ENCODE results near the gene EPHX1.

EPHX1 gene

DNA sequence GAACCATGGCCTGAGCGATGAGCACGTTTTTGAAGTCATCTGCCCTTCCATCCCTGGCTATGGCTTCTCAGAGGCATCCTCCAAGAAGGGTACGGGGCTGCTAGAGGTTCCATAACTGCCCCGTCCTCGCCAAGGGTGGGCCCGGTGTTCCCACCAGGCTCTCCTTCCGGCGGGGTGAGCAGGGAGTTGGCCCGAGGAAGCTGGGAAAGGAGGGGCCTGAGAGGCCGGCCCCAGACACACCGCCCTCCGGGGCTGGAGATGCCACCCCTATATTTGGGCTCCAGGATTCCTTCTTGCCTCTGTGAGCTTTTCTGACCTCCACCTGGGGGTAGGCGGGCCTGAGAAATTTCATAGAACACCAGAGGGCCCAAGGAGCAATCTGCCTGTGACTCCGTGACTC lies 28.9 kb downstream of the EPHX1 start:
- Histone ChIP-seq H3K4me3 (ENCODE audit: low read length) (no peak overlapping the region), H3K36me3 (ENCODE audit: control insufficient read depth, low read depth, low read length) (peaks cover 6% of the 10 kb centered on the region), H3K27ac (ENCODE audit: low read length) (no peak overlapping the region), H3K9me3 (ENCODE audit: control insufficient read depth, low read depth, low read length) (no peaks in the 10 kb centered on the region), H3K4me1 (ENCODE audit: control insufficient read depth, low read depth, low read length) (no peaks in the 10 kb centered on the region), H3K27me3 (ENCODE audit: control insufficient read depth, insufficient read depth, low read length) (no peaks in the 10 kb centered on the region), H3K9ac (ENCODE audit: low read length) (no peak overlapping the region)

DNA sequence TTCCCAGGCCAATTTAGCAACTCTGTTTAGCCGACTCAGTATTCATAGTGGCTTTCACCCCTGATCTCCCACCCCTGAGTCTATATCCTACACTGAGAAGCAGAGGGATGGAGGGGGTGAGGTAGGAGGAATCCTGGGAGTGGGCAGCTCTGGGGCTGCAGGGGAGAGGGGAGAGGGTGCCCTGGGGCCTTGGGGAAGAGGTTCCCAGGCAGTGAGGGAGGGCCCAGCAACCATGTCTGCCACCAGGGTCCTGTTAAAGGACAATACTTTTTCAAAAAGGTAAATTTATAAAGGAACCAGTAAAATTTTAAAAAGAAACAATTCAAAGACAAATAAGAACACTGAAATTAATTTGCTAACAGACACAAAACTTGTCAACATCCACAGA lies 30.3 kb downstream of the EPHX1 start:
- no peaks in the 10 kb centered on the region for H3K27me3 ChIP-seq (ENCODE audit: control insufficient read depth, insufficient read depth, low read length)
- no peak overlapping the region for H3K4me3 ChIP-seq (ENCODE audit: low read length)
- peaks cover 13% of the 10 kb centered on the region for H3K36me3 ChIP-seq (ENCODE audit: control insufficient read depth, low read depth, low read length)
- no peak overlapping the region for H3K9ac ChIP-seq (ENCODE audit: low read length)
- H3K27ac ChIP-seq (ENCODE audit: low read length) = no peak overlapping the region
- no peaks in the 10 kb centered on the region for H3K4me1 ChIP-seq (ENCODE audit: control insufficient read depth, low read depth, low read length)
- H3K9me3 ChIP-seq (ENCODE audit: control insufficient read depth, low read depth, low read length) = no peaks in the 10 kb centered on the region

DNA sequence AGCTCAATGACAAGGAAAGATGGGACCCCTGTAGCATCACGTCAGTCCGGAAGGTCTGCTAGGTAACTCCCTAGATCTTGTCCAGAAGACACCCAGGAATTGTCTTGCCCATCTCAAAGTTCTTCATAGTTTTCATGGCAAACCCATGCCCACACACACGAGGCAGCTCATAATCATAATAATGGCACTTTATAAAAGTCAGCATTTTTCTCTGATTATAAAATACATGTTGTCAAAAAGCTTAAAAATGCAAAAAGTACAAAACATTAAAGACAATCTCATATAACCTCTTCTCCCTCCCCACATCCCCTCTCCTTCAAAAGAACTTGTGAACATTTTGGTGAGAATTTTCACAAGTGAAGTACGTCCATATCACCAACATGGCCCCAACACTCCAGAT lies 30.8 kb downstream of the EPHX1 start:
- no peak overlapping the region for H3K9ac ChIP-seq (ENCODE audit: low read length)
- peaks cover 13% of the 10 kb centered on the region for H3K36me3 ChIP-seq (ENCODE audit: control insufficient read depth, low read depth, low read length)
- no peaks in the 10 kb centered on the region for H3K27me3 ChIP-seq (ENCODE audit: control insufficient read depth, insufficient read depth, low read length)
- no peaks in the 10 kb centered on the region for H3K9me3 ChIP-seq (ENCODE audit: control insufficient read depth, low read depth, low read length)
- no peaks in the 10 kb centered on the region for H3K4me1 ChIP-seq (ENCODE audit: control insufficient read depth, low read depth, low read length)
- H3K27ac ChIP-seq (ENCODE audit: low read length) = no peak overlapping the region
- H3K4me3 ChIP-seq (ENCODE audit: low read length) = no peak overlapping the region

DNA sequence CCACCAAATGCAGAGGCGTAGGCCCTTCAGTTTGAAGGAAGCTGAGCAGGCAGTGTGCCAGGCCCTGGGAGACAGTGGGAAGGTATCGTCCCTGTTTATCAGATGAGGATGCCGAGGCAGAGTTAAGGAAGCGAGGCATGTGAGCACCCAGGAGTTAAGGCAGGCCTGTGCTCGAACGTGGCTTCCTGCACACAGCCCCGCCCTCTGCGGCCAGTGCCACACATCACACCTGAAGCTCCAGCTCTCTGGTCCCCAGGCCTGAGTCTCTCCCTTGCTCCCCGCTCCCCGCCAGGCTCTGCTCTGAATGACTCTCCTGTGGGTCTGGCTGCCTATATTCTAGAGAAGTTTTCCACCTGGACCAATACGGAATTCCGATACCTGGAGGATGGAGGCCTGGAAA lies 32.1 kb downstream of the EPHX1 start:
- no peak overlapping the region for H3K4me3 ChIP-seq (ENCODE audit: low read length)
- H3K9ac ChIP-seq (ENCODE audit: low read length) = no peak overlapping the region
- H3K4me1 ChIP-seq (ENCODE audit: control insufficient read depth, low read depth, low read length) = no peaks in the 10 kb centered on the region
- no peak overlapping the region for H3K27ac ChIP-seq (ENCODE audit: low read length)
- peaks cover 25% of the 10 kb centered on the region for H3K36me3 ChIP-seq (ENCODE audit: control insufficient read depth, low read depth, low read length)
- H3K9me3 ChIP-seq (ENCODE audit: control insufficient read depth, low read depth, low read length) = no peaks in the 10 kb centered on the region
- H3K27me3 ChIP-seq (ENCODE audit: control insufficient read depth, insufficient read depth, low read length) = no peaks in the 10 kb centered on the region

DNA sequence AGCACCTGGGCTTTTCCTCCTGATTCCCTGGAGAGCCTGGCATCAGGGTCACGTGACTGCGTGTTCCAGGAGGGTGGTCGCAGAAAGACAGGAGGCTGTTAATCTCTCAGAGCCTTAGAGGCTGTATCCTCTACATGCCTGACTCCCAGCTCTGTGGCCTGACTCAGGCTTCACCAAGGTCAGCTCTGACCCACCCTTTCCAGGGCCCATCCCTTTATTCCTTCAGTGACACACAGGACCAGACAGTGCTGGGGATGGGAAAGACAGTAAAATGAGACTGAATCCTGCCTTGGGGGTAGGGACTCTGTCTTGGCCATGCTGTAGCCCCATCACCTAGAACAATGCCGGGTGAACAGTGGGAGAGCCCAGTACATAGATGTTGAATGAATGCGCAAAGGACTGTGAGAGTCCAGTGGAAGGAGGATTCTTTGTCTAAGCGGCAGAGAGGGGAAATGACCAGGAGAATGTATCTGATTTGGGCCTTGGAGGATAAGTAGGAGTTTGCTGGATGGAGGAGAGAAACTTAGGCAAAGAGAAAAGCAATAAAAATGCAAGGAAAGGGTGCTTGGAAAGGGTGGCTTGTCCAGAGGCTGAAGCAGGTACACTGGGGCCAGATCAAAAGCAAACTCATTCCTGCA lies 33.0 kb downstream of the EPHX1 start:
- H3K36me3 ChIP-seq (ENCODE audit: control insufficient read depth, low read depth, low read length) = peaks cover 30% of the 10 kb centered on the region

DNA sequence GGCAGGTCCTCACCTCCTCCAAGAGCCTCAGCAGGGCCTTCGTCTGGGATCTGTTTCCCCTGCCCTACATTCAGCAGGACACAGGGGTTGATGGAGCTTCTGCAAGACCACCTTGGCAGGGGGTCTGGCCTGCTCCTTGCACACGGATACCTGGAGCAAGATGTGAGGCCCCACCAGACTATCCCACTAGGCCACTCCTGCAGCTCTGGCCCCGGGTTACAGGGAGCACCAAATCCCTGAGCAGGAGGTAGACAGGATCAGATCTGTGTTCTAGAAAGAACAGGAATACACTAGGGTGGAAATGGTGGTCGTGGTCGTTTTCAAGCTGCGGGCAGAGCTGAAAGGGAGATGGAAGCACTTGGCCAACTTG lies 33.5 kb downstream of the EPHX1 start:
- H3K27me3 ChIP-seq (ENCODE audit: control insufficient read depth, insufficient read depth, low read length) = no peaks in the 10 kb centered on the region
- H3K36me3 ChIP-seq (ENCODE audit: control insufficient read depth, low read depth, low read length) = peaks cover 30% of the 10 kb centered on the region
- H3K9me3 ChIP-seq (ENCODE audit: control insufficient read depth, low read depth, low read length) = no peaks in the 10 kb centered on the region

More for the DNA sequence above, 33.0 kb downstream of the EPHX1 start:
- Histone ChIP-seq H3K9ac (ENCODE audit: low read length) (no peak overlapping the region), H3K4me1 (ENCODE audit: control insufficient read depth, low read depth, low read length) (no peaks in the 10 kb centered on the region), H3K27me3 (ENCODE audit: control insufficient read depth, insufficient read depth, low read length) (no peaks in the 10 kb centered on the region), H3K27ac (ENCODE audit: low read length) (no peak overlapping the region), H3K4me3 (ENCODE audit: low read length) (no peak overlapping the region), H3K9me3 (ENCODE audit: control insufficient read depth, low read depth, low read length) (no peaks in the 10 kb centered on the region)

DNA sequence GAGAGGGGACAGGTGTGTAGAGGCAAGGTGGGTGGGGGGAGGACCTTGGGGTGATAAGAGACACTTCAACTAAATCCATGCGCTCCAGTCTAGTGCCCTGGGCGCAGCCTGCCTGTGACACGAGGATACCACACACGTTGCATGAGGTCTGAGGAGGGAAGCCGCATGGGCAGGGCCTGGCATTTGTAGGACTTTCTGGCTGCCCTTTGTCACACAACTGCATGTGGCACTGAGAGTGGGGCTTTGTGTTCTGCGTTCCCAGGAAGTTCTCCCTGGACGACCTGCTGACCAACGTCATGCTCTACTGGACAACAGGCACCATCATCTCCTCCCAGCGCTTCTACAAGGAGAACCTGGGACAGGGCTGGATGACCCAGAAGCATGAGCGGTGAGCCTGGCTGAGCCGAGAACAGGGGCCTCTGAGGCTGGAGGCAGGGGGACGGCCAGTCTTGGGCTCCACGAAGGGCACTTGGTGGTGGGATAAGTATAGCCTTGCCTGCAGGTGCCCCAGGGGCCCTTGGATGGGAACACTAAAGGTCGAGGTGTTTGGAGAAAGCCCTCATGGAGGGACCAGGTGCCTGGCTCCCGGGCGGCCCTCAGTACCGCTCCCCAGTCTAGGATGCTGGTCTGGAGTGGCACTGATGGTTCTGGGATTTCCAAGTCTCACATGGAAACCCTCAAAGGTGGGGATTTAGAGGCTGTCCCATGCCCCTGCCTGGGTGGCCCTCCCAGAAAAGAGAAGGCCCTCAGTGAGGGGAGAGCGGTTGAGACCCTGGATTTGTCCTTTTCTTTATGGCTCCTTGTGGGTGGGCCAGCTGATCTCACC lies 34.5 kb downstream of the EPHX1 start:
- H3K9ac ChIP-seq (ENCODE audit: low read length) = no peak overlapping the region
- H3K27me3 ChIP-seq (ENCODE audit: control insufficient read depth, insufficient read depth, low read length) = no peaks in the 10 kb centered on the region
- no peak overlapping the region for H3K27ac ChIP-seq (ENCODE audit: low read length)
- H3K4me1 ChIP-seq (ENCODE audit: control insufficient read depth, low read depth, low read length) = no peaks in the 10 kb centered on the region
- H3K4me3 ChIP-seq (ENCODE audit: low read length) = no peak overlapping the region
- no peaks in the 10 kb centered on the region for H3K9me3 ChIP-seq (ENCODE audit: control insufficient read depth, low read depth, low read length)
- H3K36me3 ChIP-seq (ENCODE audit: control insufficient read depth, low read depth, low read length) = peaks cover 30% of the 10 kb centered on the region

More for the DNA sequence above, 33.5 kb downstream of the EPHX1 start:
- H3K4me3 ChIP-seq (ENCODE audit: low read length) = no peak overlapping the region
- no peaks in the 10 kb centered on the region for H3K4me1 ChIP-seq (ENCODE audit: control insufficient read depth, low read depth, low read length)
- H3K27ac ChIP-seq (ENCODE audit: low read length) = no peak overlapping the region
- no peak overlapping the region for H3K9ac ChIP-seq (ENCODE audit: low read length)

DNA sequence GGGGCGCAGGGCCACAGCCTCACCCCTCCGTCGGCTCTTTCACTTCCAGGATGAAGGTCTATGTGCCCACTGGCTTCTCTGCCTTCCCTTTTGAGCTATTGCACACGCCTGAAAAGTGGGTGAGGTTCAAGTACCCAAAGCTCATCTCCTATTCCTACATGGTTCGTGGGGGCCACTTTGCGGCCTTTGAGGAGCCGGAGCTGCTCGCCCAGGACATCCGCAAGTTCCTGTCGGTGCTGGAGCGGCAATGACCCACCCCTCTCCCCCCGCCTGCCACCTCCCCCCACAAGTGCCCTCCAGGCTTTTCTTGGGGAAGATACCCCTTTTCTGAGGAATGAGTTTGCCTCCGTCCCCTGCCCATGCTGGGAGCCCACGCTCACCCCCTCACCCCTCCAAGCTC lies 35.2 kb downstream of the EPHX1 start:
- no peaks in the 10 kb centered on the region for H3K9me3 ChIP-seq (ENCODE audit: control insufficient read depth, low read depth, low read length)
- no peak overlapping the region for H3K27ac ChIP-seq (ENCODE audit: low read length)
- no peaks in the 10 kb centered on the region for H3K27me3 ChIP-seq (ENCODE audit: control insufficient read depth, insufficient read depth, low read length)
- no peak overlapping the region for H3K9ac ChIP-seq (ENCODE audit: low read length)
- peaks cover 30% of the 10 kb centered on the region for H3K36me3 ChIP-seq (ENCODE audit: control insufficient read depth, low read depth, low read length)
- H3K4me1 ChIP-seq (ENCODE audit: control insufficient read depth, low read depth, low read length) = peaks cover 1% of the 10 kb centered on the region
- no peak overlapping the region for H3K4me3 ChIP-seq (ENCODE audit: low read length)

DNA sequence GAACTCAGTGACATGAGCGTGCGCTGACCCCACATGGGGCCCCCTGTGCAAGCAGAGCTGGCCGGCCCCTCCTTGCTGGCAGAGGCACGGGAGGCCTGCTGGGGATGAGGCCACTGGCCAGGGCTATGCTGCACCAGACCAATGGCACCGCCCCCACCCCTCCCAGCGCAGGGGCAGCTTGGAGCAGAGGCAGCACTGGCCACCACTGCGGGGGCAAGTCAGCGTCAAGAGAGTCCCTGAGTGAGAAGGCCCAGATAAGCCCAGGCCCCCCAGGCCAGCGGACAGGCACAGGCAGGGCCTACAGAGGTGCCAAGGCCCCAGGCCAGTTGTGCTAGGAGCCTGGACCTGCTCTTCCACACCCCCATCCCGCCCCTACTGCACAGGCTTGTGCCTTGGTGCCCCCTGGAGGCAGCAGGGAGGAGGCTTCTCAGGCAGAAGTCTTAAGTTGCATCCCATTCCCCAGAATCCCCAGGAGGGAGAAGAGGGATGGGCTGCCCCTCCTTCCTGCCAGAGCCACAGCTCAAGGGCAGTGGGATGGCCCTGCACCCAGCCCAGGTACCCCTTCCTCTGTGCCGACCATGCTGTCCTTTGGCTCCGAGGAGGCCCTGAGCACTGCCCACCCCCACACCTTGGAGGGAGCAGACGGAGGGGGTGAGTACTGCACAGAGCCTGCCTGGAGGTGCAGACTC lies 35.8 kb downstream of the EPHX1 start:
- Histone ChIP-seq H3K4me1 (ENCODE audit: control insufficient read depth, low read depth, low read length) (peaks cover 4% of the 10 kb centered on the region), H3K36me3 (ENCODE audit: control insufficient read depth, low read depth, low read length) (peaks cover 30% of the 10 kb centered on the region), H3K9me3 (ENCODE audit: control insufficient read depth, low read depth, low read length) (no peaks in the 10 kb centered on the region), H3K9ac (ENCODE audit: low read length) (no peak overlapping the region), H3K27ac (ENCODE audit: low read length) (no peak overlapping the region), H3K27me3 (ENCODE audit: control insufficient read depth, insufficient read depth, low read length) (no peaks in the 10 kb centered on the region), H3K4me3 (ENCODE audit: low read length) (no peak overlapping the region)

DNA sequence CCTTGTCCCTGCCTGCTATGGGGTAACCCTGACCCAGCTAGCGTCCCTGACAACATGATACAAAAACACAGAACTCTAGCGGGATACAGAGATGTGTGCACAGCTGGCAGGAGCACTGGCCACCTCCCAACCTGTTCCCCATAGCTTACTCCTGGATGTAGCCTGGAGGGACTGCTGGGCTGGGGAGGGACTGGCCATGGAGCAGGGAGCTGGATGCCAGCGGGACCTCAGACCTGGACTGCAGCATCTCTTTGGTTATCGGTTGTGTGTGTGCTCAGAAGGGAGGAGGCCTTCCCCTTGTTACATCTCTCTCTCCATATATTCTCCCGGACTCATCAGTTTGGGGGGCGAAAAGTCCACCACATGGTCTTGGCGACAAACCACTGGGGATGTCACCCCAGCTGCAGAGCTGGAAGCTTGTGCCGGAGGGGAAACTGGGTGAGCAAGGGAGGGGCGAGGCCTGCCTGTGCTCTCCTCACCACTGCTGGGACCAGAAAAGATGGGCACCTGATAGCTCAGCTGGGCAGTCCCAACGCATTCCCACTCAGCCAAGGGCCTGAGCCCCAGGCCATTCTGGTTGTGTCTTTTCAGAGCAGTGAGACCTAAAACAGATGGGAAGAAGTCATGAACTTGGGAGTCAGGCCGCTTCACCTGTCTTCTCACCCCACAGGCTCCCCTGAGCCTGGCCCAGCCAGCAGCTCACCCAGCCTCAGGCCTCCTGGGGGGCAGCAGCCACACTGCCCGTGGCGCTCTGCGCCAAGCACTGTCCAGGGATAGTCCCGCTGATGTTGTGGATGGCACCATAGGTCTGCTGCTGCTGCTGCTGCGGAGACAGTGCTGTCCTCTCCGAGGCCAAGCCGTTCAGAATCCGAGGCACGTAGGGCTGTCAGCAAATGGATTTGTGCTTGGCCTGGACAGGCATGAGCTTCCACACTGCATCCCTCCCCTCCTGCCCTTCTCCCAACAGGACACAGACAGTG lies 36.7 kb downstream of the EPHX1 start:
- Histone ChIP-seq H3K27ac (ENCODE audit: low read length) (no peak overlapping the region), H3K4me3 (ENCODE audit: low read length) (no peak overlapping the region), H3K4me1 (ENCODE audit: control insufficient read depth, low read depth, low read length) (peaks cover 4% of the 10 kb centered on the region), H3K36me3 (ENCODE audit: control insufficient read depth, low read depth, low read length) (peaks cover 30% of the 10 kb centered on the region), H3K9me3 (ENCODE audit: control insufficient read depth, low read depth, low read length) (no peaks in the 10 kb centered on the region), H3K9ac (ENCODE audit: low read length) (no peak overlapping the region), H3K27me3 (ENCODE audit: control insufficient read depth, insufficient read depth, low read length) (no peaks in the 10 kb centered on the region)

DNA sequence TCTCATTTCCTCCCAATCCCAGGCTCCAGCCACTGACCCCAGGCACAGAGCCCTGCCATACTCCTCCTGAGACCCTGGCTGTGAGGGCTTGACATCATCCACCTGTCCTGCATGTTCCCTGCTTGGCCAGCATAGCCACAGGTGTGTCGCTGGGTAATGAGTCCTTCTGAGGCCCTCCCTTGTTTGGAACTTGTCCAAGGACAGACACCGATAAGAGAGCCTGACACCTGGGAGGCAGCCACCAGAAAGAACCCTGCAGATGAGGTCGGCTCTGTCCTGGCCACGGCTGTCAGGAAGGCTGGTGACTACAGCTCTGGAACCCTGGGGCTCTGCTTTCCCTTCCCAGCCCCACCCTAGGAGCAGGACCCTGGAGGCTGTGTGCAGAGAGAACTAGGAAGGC lies 37.7 kb downstream of the EPHX1 start:
- peaks cover 4% of the 10 kb centered on the region for H3K4me1 ChIP-seq (ENCODE audit: control insufficient read depth, low read depth, low read length)
- H3K27ac ChIP-seq (ENCODE audit: low read length) = no peak overlapping the region
- no peaks in the 10 kb centered on the region for H3K27me3 ChIP-seq (ENCODE audit: control insufficient read depth, insufficient read depth, low read length)
- no peaks in the 10 kb centered on the region for H3K9me3 ChIP-seq (ENCODE audit: control insufficient read depth, low read depth, low read length)
- peaks cover 34% of the 10 kb centered on the region for H3K36me3 ChIP-seq (ENCODE audit: control insufficient read depth, low read depth, low read length)
- H3K4me3 ChIP-seq (ENCODE audit: low read length) = no peak overlapping the region
- H3K9ac ChIP-seq (ENCODE audit: low read length) = no peak overlapping the region

All from iPS-18a (cell line).